ENCODE data around the gene SERPINA10. TPM values are rescaled to one million over a fixed set of nuclear protein-coding genes. Genes with fewer than 3 reads are reported as not detected.
A peak's percentile ranks its signal among the peaks of the same experiment; 100 is the strongest.

SERPINA10 gene
- total and polyA plus RNA-seq, 2 of the 13 experiments (the other 11 are each of a cell fraction or from before 2014, with no cell fraction given): 20.1 to 20.2 TPM

GRCh38 chr14:94321421-94322271 is 28.6 kb upstream of the SERPINA10 start:
- no peaks in the 10 kb centered on the region for H3K36me3 ChIP-seq (replicated peaks in 1 of 2; ENCODE audit: control insufficient read depth in 1 of 2, insufficient read depth in 2 of 2, low read length in 2 of 2)
- BruUV-seq (replicated peaks): no TSS peak
- POLR2A ChIA-PET: interaction anchor here (0.7 to 4.8 kb wide), 7 partner anchors 19 to 67 kb away, joined by 3 to 23 read pairs (median 15); partner anchors contain the start of genes SERPINA1 and SERPINA10
- peaks cover 2% of the 10 kb centered on the region; the same call in 1 of the 2 replicates for H4K20me1 ChIP-seq (ENCODE audit: insufficient read depth, low read length)
- peak overlapping the region; percentile 61 to 87 (median 67) for H3K4me3 ChIP-seq (replicated peaks in 1 of 3; ENCODE audit: insufficient read depth in 1 of 3, low read depth in 2 of 3, low read length in 3 of 3)
- intact Hi-C loops (cut with micrococcal nuclease; ENCODE audit: unreplicated experiment) (loop anchor here (2.0 to 5.0 kb wide), 4 partner anchors 19 to 91 kb away; no protein-coding TSS in a partner anchor), in situ Hi-C loops (cut with HindIII; ENCODE audit: extremely low pct_ligation_motif_present, low pct_unique_long_range_greater_than_20kb) (no loop called here)
- ATAC-seq (no peak), FAIRE-seq (no peak), DNase-seq (ENCODE audit: low spot score) (no peak)
- no peaks in the 10 kb centered on the region for H3K9me3 ChIP-seq (ENCODE audit: low read length)
- 64% methylated on average over 5 of the region's 5 CpGs for WGBS (ENCODE audit: low lambda C conversion rate)
- peaks cover 72% of the 10 kb centered on the region for H3K4me1 ChIP-seq (ENCODE audit: insufficient read depth, low read length)
- no peaks in the 10 kb centered on the region for H3K27me3 ChIP-seq (ENCODE audit: control insufficient read depth in 1 of 2, insufficient read depth in 2 of 2, low read length in 2 of 2)
- H3K4me2 ChIP-seq (ENCODE audit: low read depth, low read length): peak overlapping the region; percentile 83
- H3K9ac ChIP-seq (ENCODE audit: insufficient read depth, low read depth, low read length): peak overlapping the region; percentile 70
- CTCF ChIA-PET (ENCODE audit: low intra/inter-chr PET ratio, low total read pairs): no interaction called here
- peaks cover 61% of the 10 kb centered on the region for H3K79me2 ChIP-seq (ENCODE audit: insufficient read depth, low read length)
- H3K27ac ChIP-seq (ENCODE audit: extremely low read length, insufficient read depth, low read length): peak overlapping the region; percentile 87
- H2AFZ ChIP-seq (ENCODE audit: low read length): no peak overlapping the region
- no peak for TF ChIP-seq NR2F2 (IDR thresholded peaks at IDR 0.05; ENCODE audit: borderline replicate concordance, low read depth)
- TF ChIP-seq ZNF747 (CRISPR knock-in tag; IDR thresholded peaks at IDR 0.05; ENCODE audit: borderline replicate concordance): no peak
- no peak for TF ChIP-seq ZBTB21 (CRISPR knock-in tag; IDR thresholded peaks at IDR 0.05)
- TF ChIP-seq ZNF224 (CRISPR knock-in tag; IDR thresholded peaks at IDR 0.05): no peak
- 0 out of 2 replicates have a peak, but pooled peaks have one; percentile 33 for TF ChIP-seq ZFP91 (CRISPR knock-in tag; IDR thresholded peaks at IDR 0.05; ENCODE audit: borderline replicate concordance)
- TF ChIP-seq ISX (CRISPR knock-in tag; conservative IDR thresholded peaks at IDR 0.05): no peak
- TF ChIP-seq ZNF629 (CRISPR knock-in tag; conservative IDR thresholded peaks at IDR 0.05): peak; percentile 98
- no peak for TF ChIP-seq ARHGAP35 (CRISPR knock-in tag; IDR thresholded peaks at IDR 0.05; ENCODE audit: borderline replicate concordance)
- no peak for TF ChIP-seq ZC3H4 (CRISPR knock-in tag; IDR thresholded peaks at IDR 0.05; ENCODE audit: borderline replicate concordance)
- TF ChIP-seq ZNF772 (CRISPR knock-in tag; IDR thresholded peaks at IDR 0.05): 0 out of 2 replicates have a peak, but pooled peaks have one; percentile 55
- TF ChIP-seq ZNF367 (CRISPR knock-in tag; IDR thresholded peaks at IDR 0.05; ENCODE audit: borderline replicate concordance): no peak
- TF ChIP-seq ZNF18 (CRISPR knock-in tag; IDR thresholded peaks at IDR 0.05; ENCODE audit: insufficient replicate concordance): no peak
- 0 out of 2 replicates have a peak, but pooled peaks have one; percentile 5 for TF ChIP-seq CTCF (CRISPR knock-in tag; IDR thresholded peaks at IDR 0.05)
- no peak for TF ChIP-seq SP5 (CRISPR knock-in tag; IDR thresholded peaks at IDR 0.05; ENCODE audit: borderline replicate concordance, low read depth)
- TF ChIP-seq ZMYM3 (CRISPR knock-in tag; IDR thresholded peaks at IDR 0.05): peak; percentile 95
- TF ChIP-seq ISL2 (CRISPR knock-in tag; IDR thresholded peaks at IDR 0.05): no peak
- TF ChIP-seq PHF8 (CRISPR knock-in tag; IDR thresholded peaks at IDR 0.05): no peak
- no peak for TF ChIP-seq ATAD3A (CRISPR knock-in tag; IDR thresholded peaks at IDR 0.05)
- no peak for TF ChIP-seq FOXO1 (CRISPR knock-in tag; IDR thresholded peaks at IDR 0.05)
- no peak for TF ChIP-seq MEIS1 (CRISPR knock-in tag; IDR thresholded peaks at IDR 0.05; ENCODE audit: borderline replicate concordance)

All from HepG2 (cell line).